ENCODE measurements around the gene DPYD. TPM values are rescaled to one million over a fixed set of nuclear protein-coding genes. Genes with fewer than 3 reads are reported as not detected.

The DPYD gene
- total and polyA plus RNA-seq, 10 of the 15 experiments (the other 5 are each of a cell fraction or from before 2014, with no cell fraction given) = 5.7 to 23.8 (median 10.2) TPM

DNA sequence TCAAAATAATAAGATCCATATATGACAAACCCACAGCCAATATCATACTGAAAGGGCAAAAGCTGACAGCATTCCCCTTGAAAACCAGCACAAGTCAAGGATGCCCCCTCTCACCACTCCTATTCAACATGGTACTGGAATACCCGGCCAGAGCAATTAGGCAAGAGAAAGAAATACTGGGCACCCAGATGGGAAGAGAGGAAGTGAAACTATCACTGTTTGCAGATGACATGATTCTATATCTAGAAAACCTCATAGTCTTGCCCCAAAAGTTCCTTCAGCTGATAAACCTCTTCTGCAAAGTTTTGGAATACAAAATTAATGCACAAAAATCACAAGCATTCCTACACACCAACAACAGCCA lies 756.6 kb downstream of the DPYD start (continued):
- peak; percentile 94 for TF ChIP-seq SPI1 (IDR thresholded peaks at IDR 0.05; ENCODE audit: borderline replicate concordance, insufficient read depth, low read depth, low read length)
- TF ChIP-seq FOXK2 (IDR thresholded peaks at IDR 0.05) = no peak
- no peak for TF ChIP-seq SRF (IDR thresholded peaks at IDR 0.05; ENCODE audit: low read depth in 2 of 2, low read length in 2 of 2)
- peak; percentile 74 for TF ChIP-seq BCL11A (IDR thresholded peaks at IDR 0.05; ENCODE audit: low read depth, low read length)

GRCh38 chr1:97163591-97164275 lies 757.1 kb downstream of the DPYD start:
- H3K27ac ChIP-seq (ENCODE audit: control insufficient read depth, insufficient read depth) = no peak overlapping the region
- H2AFZ ChIP-seq (ENCODE audit: control insufficient read depth, low read depth, low read length) = no peak overlapping the region
- no peaks in the 10 kb centered on the region for H3K27me3 ChIP-seq (replicated peaks in 1 of 2; ENCODE audit: control insufficient read depth in 2 of 2, insufficient read depth in 2 of 2, low read length in 1 of 2)
- H3K4me1 ChIP-seq (ENCODE audit: control insufficient read depth, insufficient read depth, low read length) = peaks cover 4% of the 10 kb centered on the region; the same call in 1 of the 2 replicates
- 7% methylated on average over 1 of the region's 1 CpG for WGBS (ENCODE audit: insufficient coverage, insufficient replicate concordance, low lambda C conversion rate, missing lambda C conversion rate)
- intact Hi-C loops (cut with micrococcal nuclease; ENCODE audit: unreplicated experiment) = loop anchor here (5.0 kb wide), 1 partner anchor 344 kb away; no protein-coding TSS in a partner anchor
- H4K20me1 ChIP-seq (ENCODE audit: control insufficient read depth, insufficient read depth) = no peaks in the 10 kb centered on the region
- H3K9me3 ChIP-seq (replicated peaks; ENCODE audit: control insufficient read depth, insufficient read depth, low read length) = peaks cover 3% of the 10 kb centered on the region; the same call in 2 of the 3 replicates
- no peak for FAIRE-seq
- H3K36me3 ChIP-seq (ENCODE audit: control insufficient read depth in 2 of 2, insufficient read depth in 2 of 2, low read length in 1 of 2) = no peaks in the 10 kb centered on the region
- no TSS peak for BruUV-seq (replicated peaks)
- peak; percentile 83 for ATAC-seq
- ChIA-PET RAD21 (ENCODE audit: unreplicated experiment) (no interaction called here), CTCF (interaction anchor here (1.5 kb wide), 1 partner anchor 25 kb away, joined by 3 read pairs; no protein-coding TSS in a partner anchor), SMC1A (ENCODE audit: uncharacterized antibody, unreplicated experiment) (interaction anchor here (0.6 kb wide), 1 partner anchor 98 kb away, joined by 3 read pairs; no protein-coding TSS in a partner anchor), POLR2A (no interaction called here)
- no peak overlapping the region for H3K9ac ChIP-seq (ENCODE audit: control insufficient read depth, insufficient read depth, low read length)
- DNase-seq (ENCODE audit: low read depth, low spot score) = peak; percentile 51
- no peak overlapping the region for H3K4me2 ChIP-seq (ENCODE audit: control insufficient read depth, insufficient read depth)
- in situ Hi-C loops (cut with MboI) = no loop called here
- H3K79me2 ChIP-seq (ENCODE audit: control insufficient read depth, insufficient read depth, low read length) = no peaks in the 10 kb centered on the region
- H3K4me3 ChIP-seq = no peak overlapping the region
- peak; percentile 28; the same call in 1 of the 2 replicates for TF ChIP-seq MLLT1 (IDR thresholded peaks at IDR 0.05)
- TF ChIP-seq EP300 (IDR thresholded peaks at IDR 0.05; ENCODE audit: borderline replicate concordance in 1 of 2, control insufficient read depth in 1 of 2, low read depth in 2 of 2, low read length in 2 of 2) = peak in 1 of 2 experiments; percentile 27; a peak in 1 of 4 replicates
- TF ChIP-seq, protein P1, sequence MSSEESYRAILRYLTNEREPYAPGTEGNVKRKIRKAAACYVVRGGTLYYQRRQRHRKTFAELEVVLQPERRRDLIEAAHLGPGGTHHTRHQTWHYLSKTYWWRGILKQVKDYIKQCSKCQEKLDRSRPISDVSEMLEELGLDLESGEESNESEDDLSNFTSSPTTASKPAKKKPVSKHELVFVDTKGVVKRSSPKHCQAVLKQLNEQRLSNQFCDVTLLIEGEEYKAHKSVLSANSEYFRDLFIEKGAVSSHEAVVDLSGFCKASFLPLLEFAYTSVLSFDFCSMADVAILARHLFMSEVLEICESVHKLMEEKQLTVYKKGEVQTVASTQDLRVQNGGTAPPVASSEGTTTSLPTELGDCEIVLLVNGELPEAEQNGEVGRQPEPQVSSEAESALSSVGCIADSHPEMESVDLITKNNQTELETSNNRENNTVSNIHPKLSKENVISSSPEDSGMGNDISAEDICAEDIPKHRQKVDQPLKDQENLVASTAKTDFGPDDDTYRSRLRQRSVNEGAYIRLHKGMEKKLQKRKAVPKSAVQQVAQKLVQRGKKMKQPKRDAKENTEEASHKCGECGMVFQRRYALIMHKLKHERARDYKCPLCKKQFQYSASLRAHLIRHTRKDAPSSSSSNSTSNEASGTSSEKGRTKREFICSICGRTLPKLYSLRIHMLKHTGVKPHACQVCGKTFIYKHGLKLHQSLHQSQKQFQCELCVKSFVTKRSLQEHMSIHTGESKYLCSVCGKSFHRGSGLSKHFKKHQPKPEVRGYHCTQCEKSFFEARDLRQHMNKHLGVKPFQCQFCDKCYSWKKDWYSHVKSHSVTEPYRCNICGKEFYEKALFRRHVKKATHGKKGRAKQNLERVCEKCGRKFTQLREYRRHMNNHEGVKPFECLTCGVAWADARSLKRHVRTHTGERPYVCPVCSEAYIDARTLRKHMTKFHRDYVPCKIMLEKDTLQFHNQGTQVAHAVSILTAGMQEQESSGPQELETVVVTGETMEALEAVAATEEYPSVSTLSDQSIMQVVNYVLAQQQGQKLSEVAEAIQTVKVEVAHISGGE (CRISPR knock-in tag; IDR thresholded peaks at IDR 0.05) = no peak
- TF ChIP-seq HDGF (IDR thresholded peaks at IDR 0.05) = no peak
- TF ChIP-seq SREBF2 (IDR thresholded peaks at IDR 0.05; ENCODE audit: low read length) = no peak
- TF ChIP-seq NBN (IDR thresholded peaks at IDR 0.05) = no peak
- TF ChIP-seq RAD51 (IDR thresholded peaks at IDR 0.05) = no peak
- TF ChIP-seq KDM1A (IDR thresholded peaks at IDR 0.05; ENCODE audit: borderline replicate concordance) = no peak
- TF ChIP-seq TCF3 (IDR thresholded peaks at IDR 0.05; ENCODE audit: borderline replicate concordance, insufficient read depth, low read depth, low read length) = no peak
- TF ChIP-seq, protein P2, sequence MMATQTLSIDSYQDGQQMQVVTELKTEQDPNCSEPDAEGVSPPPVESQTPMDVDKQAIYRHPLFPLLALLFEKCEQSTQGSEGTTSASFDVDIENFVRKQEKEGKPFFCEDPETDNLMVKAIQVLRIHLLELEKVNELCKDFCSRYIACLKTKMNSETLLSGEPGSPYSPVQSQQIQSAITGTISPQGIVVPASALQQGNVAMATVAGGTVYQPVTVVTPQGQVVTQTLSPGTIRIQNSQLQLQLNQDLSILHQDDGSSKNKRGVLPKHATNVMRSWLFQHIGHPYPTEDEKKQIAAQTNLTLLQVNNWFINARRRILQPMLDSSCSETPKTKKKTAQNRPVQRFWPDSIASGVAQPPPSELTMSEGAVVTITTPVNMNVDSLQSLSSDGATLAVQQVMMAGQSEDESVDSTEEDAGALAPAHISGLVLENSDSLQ (IDR thresholded peaks at IDR 0.05) = no peak
- no peak for TF ChIP-seq MYB (IDR thresholded peaks at IDR 0.05; ENCODE audit: borderline replicate concordance, low read depth, low read length)
- no peak for TF ChIP-seq SMC3 (IDR thresholded peaks at IDR 0.05; ENCODE audit: borderline replicate concordance, low read length)
- TF ChIP-seq CREM (IDR thresholded peaks at IDR 0.05; ENCODE audit: low read depth) = peak; percentile 44; the same call in 1 of the 2 replicates

Data from GM12878 (cell line).